Measurements from ENCODE around the gene PPM1L.

- TF ChIP-seq CTCF (conservative IDR thresholded peaks at IDR 0.05) (no peak), EZH2 (IDR thresholded peaks at IDR 0.05; ENCODE audit: low read depth) (no peak)
These were observed 311.3 kb downstream of the PPM1L start for GRCh38 chr3:161067335-161067734.

Measured in PC-9 (cell line).